ENCODE data around the gene DHX34.

The DHX34 gene

DNA sequence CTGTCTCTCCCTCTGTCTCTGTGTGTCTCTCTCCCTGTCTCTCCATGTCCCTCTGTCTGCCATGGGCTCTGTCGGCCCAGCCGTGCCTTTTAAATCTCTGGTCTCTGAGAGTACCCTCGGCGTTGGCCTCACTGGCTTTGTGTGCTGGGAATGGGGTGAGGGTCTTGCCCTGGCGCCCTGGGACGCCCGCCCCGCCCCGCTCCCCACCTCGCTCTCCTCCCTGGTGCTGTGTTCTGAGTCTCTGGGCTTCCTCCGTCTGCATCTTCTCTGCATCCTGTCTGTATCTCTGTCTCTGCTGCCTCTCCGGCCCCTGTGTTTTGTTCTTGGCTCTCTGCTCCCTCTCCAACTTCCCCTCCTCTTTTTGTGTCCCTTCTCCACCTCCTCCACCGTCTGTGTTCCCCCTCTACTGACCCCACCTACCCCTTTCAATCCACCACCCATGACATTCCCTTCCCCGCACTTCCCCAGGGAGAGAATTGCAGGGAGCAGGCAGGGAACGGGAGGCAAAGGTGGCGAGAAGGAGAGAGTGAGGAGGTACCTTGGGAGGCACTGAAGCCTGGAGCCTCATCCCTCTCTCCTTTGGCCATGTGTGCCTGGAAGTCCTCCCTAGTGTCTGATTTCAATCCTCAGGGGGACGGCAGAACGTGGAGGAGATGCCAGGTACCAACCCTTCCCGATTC, 74.2 kb downstream of the DHX34 start (continued):
- TF ChIP-seq, protein P1, sequence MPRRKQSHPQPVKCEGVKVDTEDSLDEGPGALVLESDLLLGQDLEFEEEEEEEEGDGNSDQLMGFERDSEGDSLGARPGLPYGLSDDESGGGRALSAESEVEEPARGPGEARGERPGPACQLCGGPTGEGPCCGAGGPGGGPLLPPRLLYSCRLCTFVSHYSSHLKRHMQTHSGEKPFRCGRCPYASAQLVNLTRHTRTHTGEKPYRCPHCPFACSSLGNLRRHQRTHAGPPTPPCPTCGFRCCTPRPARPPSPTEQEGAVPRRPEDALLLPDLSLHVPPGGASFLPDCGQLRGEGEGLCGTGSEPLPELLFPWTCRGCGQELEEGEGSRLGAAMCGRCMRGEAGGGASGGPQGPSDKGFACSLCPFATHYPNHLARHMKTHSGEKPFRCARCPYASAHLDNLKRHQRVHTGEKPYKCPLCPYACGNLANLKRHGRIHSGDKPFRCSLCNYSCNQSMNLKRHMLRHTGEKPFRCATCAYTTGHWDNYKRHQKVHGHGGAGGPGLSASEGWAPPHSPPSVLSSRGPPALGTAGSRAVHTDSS (tag by site-specific recombination; IDR thresholded peaks at IDR 0.05): no peak
- TF ChIP-seq ZNF302 (tag by site-specific recombination; IDR thresholded peaks at IDR 0.05; ENCODE audit: low read depth) (no peak), ZNF785 (tag by site-specific recombination; IDR thresholded peaks at IDR 0.05) (no peak), WT1 (tag by site-specific recombination; IDR thresholded peaks at IDR 0.05) (peak; percentile 43; the same call in 1 of the 2 replicates), ZNF561 (tag by site-specific recombination; IDR thresholded peaks at IDR 0.05; ENCODE audit: borderline replicate concordance) (no peak), ZBTB48 (tag by site-specific recombination; IDR thresholded peaks at IDR 0.05) (no peak), ZNF660 (tag by site-specific recombination; IDR thresholded peaks at IDR 0.05) (no peak), ZNF248 (tag by site-specific recombination; IDR thresholded peaks at IDR 0.05) (no peak), GLIS1 (tag by site-specific recombination; IDR thresholded peaks at IDR 0.05) (no peak), EGR2 (tag by site-specific recombination; IDR thresholded peaks at IDR 0.05; ENCODE audit: low read depth) (0 out of 2 replicates have a peak, but pooled peaks have one; percentile 27)
- TF ChIP-seq, protein P2, sequence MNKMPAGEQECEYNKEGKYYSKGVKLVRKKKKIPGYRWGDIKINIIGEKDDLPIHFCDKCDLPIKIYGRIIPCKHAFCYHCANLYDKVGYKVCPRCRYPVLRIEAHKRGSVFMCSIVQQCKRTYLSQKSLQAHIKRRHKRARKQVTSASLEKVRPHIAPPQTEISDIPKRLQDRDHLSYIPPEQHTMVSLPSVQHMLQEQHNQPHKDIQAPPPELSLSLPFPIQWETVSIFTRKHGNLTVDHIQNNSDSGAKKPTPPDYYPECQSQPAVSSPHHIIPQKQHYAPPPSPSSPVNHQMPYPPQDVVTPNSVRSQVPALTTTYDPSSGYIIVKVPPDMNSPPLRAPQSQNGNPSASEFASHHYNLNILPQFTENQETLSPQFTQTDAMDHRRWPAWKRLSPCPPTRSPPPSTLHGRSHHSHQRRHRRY (tag by site-specific recombination; IDR thresholded peaks at IDR 0.05): no peak
- TF ChIP-seq, protein P3, sequence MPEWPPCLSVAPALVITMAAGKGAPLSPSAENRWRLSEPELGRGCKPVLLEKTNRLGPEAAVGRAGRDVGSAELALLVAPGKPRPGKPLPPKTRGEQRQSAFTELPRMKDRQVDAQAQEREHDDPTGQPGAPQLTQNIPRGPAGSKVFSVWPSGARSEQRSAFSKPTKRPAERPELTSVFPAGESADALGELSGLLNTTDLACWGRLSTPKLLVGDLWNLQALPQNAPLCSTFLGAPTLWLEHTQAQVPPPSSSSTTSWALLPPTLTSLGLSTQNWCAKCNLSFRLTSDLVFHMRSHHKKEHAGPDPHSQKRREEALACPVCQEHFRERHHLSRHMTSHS (tag by site-specific recombination; IDR thresholded peaks at IDR 0.05): no peak

DNA sequence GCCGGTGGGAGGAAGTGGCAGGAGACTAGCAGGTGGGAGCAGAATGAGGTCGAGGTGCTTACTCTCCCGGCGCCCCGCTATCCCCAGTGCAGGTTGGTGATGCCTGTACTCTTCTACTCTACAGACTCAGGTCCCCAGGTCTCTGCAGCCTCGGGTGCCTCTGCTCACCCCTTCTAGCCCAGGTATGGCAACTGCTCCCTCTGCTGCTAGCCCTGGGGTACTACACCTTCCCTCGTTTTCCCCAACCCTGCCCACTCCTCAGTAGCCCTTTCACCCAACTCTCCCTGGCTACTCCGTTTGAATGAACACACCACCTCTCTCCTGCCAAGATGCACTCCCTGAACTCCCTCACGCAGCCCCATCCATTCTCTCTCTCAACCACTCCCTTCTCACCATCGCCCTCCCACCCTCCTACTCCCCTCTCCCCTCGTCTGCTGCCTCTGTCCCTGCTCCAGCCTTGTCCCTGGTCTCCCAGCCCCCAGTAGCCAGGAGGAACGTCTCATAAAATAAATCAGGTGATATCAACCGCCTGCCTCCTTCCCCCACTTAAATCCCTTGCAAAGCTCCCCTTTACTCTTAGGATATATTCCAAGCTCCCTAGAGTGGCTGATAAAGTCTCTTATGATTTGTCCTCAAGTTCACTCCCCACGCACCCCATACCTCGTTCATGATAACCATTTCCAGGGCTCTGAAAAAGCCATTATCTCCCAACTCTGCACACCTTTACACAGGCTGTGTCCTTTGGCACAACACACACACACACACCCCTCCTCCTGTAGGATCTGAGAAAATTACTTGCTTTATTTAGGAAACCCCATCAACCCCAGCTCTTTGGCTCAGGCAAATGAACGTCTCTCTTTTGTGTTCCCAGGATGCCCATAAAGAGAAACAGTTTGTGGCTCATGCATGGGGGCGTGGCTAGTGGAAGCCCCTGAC, 78.4 kb downstream of the DHX34 start:
- ChIA-PET POLR2A (interaction anchor here (0.6 to 1.7 kb wide), 18 partner anchors 8 to 316 kb away, joined by 3 to 20 read pairs (median 4); partner anchors contain the start of genes CCDC9, DHX34, INAFM1 and KPTN), CTCF (interaction anchor here (0.6 to 4.1 kb wide), 48 partner anchors 10 to 459 kb away, joined by 3 to 61 read pairs (median 4); partner anchors contain the start of genes DHX34, EHD2, KPTN and NAPA)
- Histone ChIP-seq H3K27ac (ENCODE audit: extremely low read depth, low read depth, low read length) (0 out of 2 replicates have a peak overlapping the region, but pooled peaks have one; percentile 39), H3K36me3 (ENCODE audit: control insufficient read depth in 2 of 2, insufficient read depth in 1 of 2, low read length in 2 of 2) (no peaks in the 10 kb centered on the region), H3K4me3 (ENCODE audit: low read depth, low read length) (no peak overlapping the region; the same call in 1 of the 2 replicates), H3K4me1 (ENCODE audit: control insufficient read depth, insufficient read depth, low read length) (peaks cover 10% of the 10 kb centered on the region), H3K9me3 (ENCODE audit: control insufficient read depth, insufficient read depth, low read depth, low read length) (no peaks in the 10 kb centered on the region)
- TF ChIP-seq ZNF707 (tag by site-specific recombination; IDR thresholded peaks at IDR 0.05): no peak
- TF ChIP-seq, protein P4, sequence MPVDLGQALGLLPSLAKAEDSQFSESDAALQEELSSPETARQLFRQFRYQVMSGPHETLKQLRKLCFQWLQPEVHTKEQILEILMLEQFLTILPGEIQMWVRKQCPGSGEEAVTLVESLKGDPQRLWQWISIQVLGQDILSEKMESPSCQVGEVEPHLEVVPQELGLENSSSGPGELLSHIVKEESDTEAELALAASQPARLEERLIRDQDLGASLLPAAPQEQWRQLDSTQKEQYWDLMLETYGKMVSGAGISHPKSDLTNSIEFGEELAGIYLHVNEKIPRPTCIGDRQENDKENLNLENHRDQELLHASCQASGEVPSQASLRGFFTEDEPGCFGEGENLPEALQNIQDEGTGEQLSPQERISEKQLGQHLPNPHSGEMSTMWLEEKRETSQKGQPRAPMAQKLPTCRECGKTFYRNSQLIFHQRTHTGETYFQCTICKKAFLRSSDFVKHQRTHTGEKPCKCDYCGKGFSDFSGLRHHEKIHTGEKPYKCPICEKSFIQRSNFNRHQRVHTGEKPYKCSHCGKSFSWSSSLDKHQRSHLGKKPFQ (tag by site-specific recombination; IDR thresholded peaks at IDR 0.05): no peak
- no peak for TF ChIP-seq ZBTB26 (tag by site-specific recombination; optimal IDR thresholded peaks at IDR 0.05)
- TF ChIP-seq ZBTB20 (tag by site-specific recombination; IDR thresholded peaks at IDR 0.05): peak; percentile 58; the same call in 1 of the 2 replicates
- no peak for TF ChIP-seq PRDM2 (tag by site-specific recombination; IDR thresholded peaks at IDR 0.05; ENCODE audit: borderline replicate concordance)
- TF ChIP-seq ZNF521 (tag by site-specific recombination; IDR thresholded peaks at IDR 0.05): no peak
- TF ChIP-seq KLF10 (tag by site-specific recombination; IDR thresholded peaks at IDR 0.05): no peak
